Mammary epithelial cell (primary cell): ENCODE results near the gene RNF212.

Source experiments
- EZH2 ChIP-seq: IDR thresholded peaks from 2 replicates; pipeline ENCODE4 v1.6.1; 2012; ENCODE audit warnings: low read length, inconsistent platforms, borderline replicate concordance
- TF ChIP-seq, protein P1 (sequence below), 2 donors: IDR thresholded peaks in 1 of 2; conservative IDR thresholded peaks in 1 of 2; 2 replicates each; pipeline ENCODE4 v1.5.1; 2011 to 2012; ENCODE audit warnings: inconsistent platforms in 2 of 2, low read length in 2 of 2, mild to moderate bottlenecking in 2 of 2, control low read depth in 1 of 2, low read depth in 1 of 2; ENCODE audit not compliant: insufficient read depth in 1 of 2; ENCODE audit errors: extremely low read depth in 1 of 2

DNA sequence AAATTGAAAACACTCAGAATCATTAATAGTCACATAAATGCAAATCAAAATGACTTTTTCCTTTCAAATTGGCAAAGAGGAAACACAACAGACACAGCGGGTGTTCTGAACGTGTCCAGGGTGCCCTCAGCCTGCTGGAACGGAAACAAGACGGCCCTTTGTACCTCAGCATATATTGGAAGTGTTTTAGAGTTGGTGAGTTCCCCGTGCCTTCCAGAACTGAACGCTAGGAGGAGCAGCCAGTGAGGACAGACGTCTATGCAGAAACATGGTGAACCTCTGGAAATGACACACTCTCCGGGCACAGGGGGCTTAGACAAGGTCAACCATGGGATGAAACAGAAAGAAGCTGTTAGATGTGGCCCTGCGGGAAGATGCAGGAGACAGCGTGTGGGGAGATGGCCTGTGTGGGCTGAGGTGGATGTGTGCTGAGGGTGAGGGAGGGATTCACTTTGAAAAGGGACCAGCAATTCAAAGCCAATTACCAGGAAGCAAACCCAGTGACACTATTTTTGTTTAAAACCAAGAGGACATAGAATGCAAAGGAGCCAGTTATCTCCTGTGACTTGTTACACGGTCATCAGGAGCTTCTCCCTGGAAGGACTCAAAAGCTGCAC lies 40.4 kb downstream of the RNF212 start:
- TF ChIP-seq, protein P1, sequence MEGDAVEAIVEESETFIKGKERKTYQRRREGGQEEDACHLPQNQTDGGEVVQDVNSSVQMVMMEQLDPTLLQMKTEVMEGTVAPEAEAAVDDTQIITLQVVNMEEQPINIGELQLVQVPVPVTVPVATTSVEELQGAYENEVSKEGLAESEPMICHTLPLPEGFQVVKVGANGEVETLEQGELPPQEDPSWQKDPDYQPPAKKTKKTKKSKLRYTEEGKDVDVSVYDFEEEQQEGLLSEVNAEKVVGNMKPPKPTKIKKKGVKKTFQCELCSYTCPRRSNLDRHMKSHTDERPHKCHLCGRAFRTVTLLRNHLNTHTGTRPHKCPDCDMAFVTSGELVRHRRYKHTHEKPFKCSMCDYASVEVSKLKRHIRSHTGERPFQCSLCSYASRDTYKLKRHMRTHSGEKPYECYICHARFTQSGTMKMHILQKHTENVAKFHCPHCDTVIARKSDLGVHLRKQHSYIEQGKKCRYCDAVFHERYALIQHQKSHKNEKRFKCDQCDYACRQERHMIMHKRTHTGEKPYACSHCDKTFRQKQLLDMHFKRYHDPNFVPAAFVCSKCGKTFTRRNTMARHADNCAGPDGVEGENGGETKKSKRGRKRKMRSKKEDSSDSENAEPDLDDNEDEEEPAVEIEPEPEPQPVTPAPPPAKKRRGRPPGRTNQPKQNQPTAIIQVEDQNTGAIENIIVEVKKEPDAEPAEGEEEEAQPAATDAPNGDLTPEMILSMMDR (conservative IDR thresholded peaks at IDR 0.05 in 1 of 2, IDR thresholded peaks at IDR 0.05 in 1 of 2; ENCODE audit: extremely low read depth in 1 of 2, insufficient read depth in 1 of 2, low read depth in 1 of 2, low read length in 2 of 2), result peak; percentile 76 to 87
- no peak for TF ChIP-seq EZH2
